ENCODE results near the gene TBC1D8. TPM values are rescaled to one million over a fixed set of nuclear protein-coding genes. Genes with fewer than 3 reads are reported as not detected.

TBC1D8 gene
- total RNA-seq, 1 experiment from 2014 or later, result 5.1 TPM

DNA sequence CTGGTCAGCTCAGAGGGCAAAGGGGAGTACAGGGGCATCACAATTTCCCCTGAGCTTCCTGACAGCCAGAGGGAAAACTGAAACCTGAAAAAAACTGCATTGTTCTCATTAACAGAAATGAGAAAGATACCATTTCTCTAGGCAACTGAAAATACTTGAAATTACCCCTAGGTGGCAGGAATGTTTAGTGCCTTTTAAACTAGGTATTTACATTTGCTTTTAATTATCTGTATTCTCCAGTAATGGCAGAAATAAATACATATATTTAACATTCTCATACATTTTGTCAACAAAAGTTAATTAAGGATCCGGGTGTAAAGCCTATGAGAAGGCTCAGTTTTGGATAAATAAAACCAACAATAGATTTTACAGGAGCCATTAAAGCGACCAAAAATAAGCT is 114.6 kb downstream of the TBC1D8 start:
- Histone ChIP-seq H3K4me3 (ENCODE audit: low read depth, low read length, poor library complexity, severe bottlenecking) (no peak overlapping the region), H3K9me3 (ENCODE audit: low read depth, low read length, poor library complexity, severe bottlenecking) (no peaks in the 10 kb centered on the region), H3K27ac (ENCODE audit: low read depth, low read length, poor library complexity, severe bottlenecking) (no peak overlapping the region), H3K4me1 (ENCODE audit: insufficient read depth, low read length, poor library complexity, severe bottlenecking) (no peaks in the 10 kb centered on the region), H3K27me3 (replicated peaks; ENCODE audit: insufficient read depth, low read depth, low read length, poor library complexity) (no peaks in the 10 kb centered on the region), H3K36me3 (ENCODE audit: insufficient read depth, low read length, poor library complexity, severe bottlenecking) (no peaks in the 10 kb centered on the region)
- intact Hi-C loops (cut with micrococcal nuclease; ENCODE audit: unreplicated experiment), result loop anchor here (2.0 kb wide), 2 partner anchors 116 to 168 kb away; no protein-coding TSS in a partner anchor
- TF ChIP-seq, protein P1, sequence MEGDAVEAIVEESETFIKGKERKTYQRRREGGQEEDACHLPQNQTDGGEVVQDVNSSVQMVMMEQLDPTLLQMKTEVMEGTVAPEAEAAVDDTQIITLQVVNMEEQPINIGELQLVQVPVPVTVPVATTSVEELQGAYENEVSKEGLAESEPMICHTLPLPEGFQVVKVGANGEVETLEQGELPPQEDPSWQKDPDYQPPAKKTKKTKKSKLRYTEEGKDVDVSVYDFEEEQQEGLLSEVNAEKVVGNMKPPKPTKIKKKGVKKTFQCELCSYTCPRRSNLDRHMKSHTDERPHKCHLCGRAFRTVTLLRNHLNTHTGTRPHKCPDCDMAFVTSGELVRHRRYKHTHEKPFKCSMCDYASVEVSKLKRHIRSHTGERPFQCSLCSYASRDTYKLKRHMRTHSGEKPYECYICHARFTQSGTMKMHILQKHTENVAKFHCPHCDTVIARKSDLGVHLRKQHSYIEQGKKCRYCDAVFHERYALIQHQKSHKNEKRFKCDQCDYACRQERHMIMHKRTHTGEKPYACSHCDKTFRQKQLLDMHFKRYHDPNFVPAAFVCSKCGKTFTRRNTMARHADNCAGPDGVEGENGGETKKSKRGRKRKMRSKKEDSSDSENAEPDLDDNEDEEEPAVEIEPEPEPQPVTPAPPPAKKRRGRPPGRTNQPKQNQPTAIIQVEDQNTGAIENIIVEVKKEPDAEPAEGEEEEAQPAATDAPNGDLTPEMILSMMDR (conservative IDR thresholded peaks at IDR 0.05; ENCODE audit: low read depth, low read length), result peak; percentile 61
- no peak for TF ChIP-seq EZH2 (IDR thresholded peaks at IDR 0.05; ENCODE audit: borderline replicate concordance, low read depth, low read length, poor library complexity, severe bottlenecking)
- ChIA-PET CTCF (interaction anchor here (0.5 to 1.3 kb wide), 4 partner anchors 117 to 190 kb away, joined by 3 to 8 read pairs (median 4); no protein-coding TSS in a partner anchor), POLR2A (ENCODE audit: low non-redundant PET) (no interaction called here)
- peak; percentile 42 for DNase-seq (ENCODE audit: low spot score)
- BruUV-seq (replicated peaks), result no TSS peak

DNA sequence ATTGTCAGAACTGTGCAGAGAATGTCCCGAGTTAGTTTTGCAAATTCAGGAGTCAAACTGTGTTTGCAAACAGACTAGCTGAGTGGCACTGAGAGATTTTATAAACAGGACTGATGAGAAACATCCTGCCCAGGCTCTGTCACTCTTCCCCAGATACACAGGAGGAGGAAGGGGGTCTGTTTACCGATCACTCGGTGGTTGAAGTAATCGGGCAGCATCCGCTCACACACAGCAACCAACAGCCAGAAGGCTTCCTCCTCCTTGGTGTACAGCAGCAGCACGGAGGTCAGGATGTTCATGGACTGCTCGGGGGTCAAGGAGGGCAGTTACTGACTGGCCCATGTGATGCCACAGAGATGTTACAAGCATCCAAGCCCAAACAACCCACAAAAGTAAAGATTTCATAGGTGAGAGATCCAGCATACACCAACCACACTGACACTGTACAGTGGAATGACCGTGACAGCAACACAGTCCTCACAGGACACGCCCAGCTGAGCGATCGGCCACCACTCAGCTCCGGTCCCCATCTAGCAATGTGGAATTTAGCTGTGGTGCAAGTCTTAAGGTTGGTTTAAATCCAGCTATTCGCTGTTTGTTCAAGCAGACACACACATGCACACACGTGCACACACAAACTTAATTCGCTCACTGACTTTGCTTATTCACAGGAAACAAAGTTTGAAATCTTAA is 119.0 kb downstream of the TBC1D8 start:
- BruUV-seq (replicated peaks), result no TSS peak
- H3K9me3 ChIP-seq (ENCODE audit: low read depth, low read length, poor library complexity, severe bottlenecking), result no peaks in the 10 kb centered on the region
- no peaks in the 10 kb centered on the region for H3K27me3 ChIP-seq (replicated peaks; ENCODE audit: insufficient read depth, low read depth, low read length, poor library complexity)
- intact Hi-C loops (cut with micrococcal nuclease; ENCODE audit: unreplicated experiment), result no loop called here
- H3K36me3 ChIP-seq (ENCODE audit: insufficient read depth, low read length, poor library complexity, severe bottlenecking), result no peaks in the 10 kb centered on the region
- ChIA-PET POLR2A (ENCODE audit: low non-redundant PET) (no interaction called here), CTCF (interaction anchor here (0.6 kb wide), 1 partner anchor 27 kb away, joined by 3 read pairs; no protein-coding TSS in a partner anchor)
- TF ChIP-seq, protein P1 (conservative IDR thresholded peaks at IDR 0.05; ENCODE audit: low read depth, low read length), result no peak
- TF ChIP-seq EZH2 (IDR thresholded peaks at IDR 0.05; ENCODE audit: borderline replicate concordance, low read depth, low read length, poor library complexity, severe bottlenecking), result no peak
- no peak overlapping the region for H3K4me3 ChIP-seq (ENCODE audit: low read depth, low read length, poor library complexity, severe bottlenecking)
- no peak for DNase-seq (ENCODE audit: low spot score)
- H3K4me1 ChIP-seq (ENCODE audit: insufficient read depth, low read length, poor library complexity, severe bottlenecking), result no peaks in the 10 kb centered on the region
- H3K27ac ChIP-seq (ENCODE audit: low read depth, low read length, poor library complexity, severe bottlenecking), result no peak overlapping the region

DNA sequence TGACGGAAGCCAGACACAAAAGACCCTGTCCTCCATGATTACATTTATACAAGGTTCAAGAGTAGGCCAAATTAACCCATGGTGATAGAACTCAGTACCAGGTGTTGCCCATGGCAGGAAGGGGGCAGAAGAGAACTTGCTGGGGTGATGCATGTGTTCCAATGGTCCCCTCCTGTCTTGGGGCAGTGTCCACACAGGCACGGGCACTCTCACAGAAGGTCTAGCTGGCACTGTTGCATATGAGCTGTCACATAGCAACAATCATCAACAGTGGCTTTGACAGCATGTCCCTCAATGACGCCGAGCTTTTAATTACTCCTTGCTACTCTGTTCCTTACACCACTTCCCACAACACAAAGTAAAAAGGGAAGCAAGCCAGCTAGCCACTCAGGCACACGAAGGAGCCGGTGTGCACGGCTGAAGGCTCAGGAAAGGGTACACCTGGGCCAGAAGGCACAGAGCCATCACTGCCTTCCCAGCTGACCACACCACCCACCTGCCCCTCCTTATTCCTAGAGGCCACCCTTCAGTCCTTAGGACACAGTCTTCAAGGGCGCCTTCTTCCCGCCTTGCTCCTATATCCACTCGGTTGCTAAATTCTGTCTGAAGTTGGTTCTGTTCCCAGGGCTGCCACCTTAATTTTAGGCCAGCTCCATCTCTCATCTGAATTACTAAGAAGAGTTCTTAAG is 120.2 kb downstream of the TBC1D8 start:
- DNase-seq (ENCODE audit: low spot score), result no peak
- no peaks in the 10 kb centered on the region for H3K36me3 ChIP-seq (ENCODE audit: insufficient read depth, low read length, poor library complexity, severe bottlenecking)
- no peaks in the 10 kb centered on the region for H3K9me3 ChIP-seq (ENCODE audit: low read depth, low read length, poor library complexity, severe bottlenecking)
- H3K4me3 ChIP-seq (ENCODE audit: low read depth, low read length, poor library complexity, severe bottlenecking), result no peak overlapping the region
- intact Hi-C loops (cut with micrococcal nuclease; ENCODE audit: unreplicated experiment), result no loop called here
- no peak overlapping the region for H3K27ac ChIP-seq (ENCODE audit: low read depth, low read length, poor library complexity, severe bottlenecking)
- no peaks in the 10 kb centered on the region for H3K4me1 ChIP-seq (ENCODE audit: insufficient read depth, low read length, poor library complexity, severe bottlenecking)
- no peaks in the 10 kb centered on the region for H3K27me3 ChIP-seq (replicated peaks; ENCODE audit: insufficient read depth, low read depth, low read length, poor library complexity)
- ChIA-PET POLR2A (ENCODE audit: low non-redundant PET) (no interaction called here), CTCF (no interaction called here)
- no TSS peak for BruUV-seq (replicated peaks)
- TF ChIP-seq, protein P1 (conservative IDR thresholded peaks at IDR 0.05; ENCODE audit: low read depth, low read length), result no peak
- no peak for TF ChIP-seq EZH2 (IDR thresholded peaks at IDR 0.05; ENCODE audit: borderline replicate concordance, low read depth, low read length, poor library complexity, severe bottlenecking)

Data from A673 (cell line).